Neural cell (in vitro differentiated cells): Measurements from ENCODE around the gene GPR87. TPM values are rescaled to one million over a fixed set of nuclear protein-coding genes. Genes with fewer than 3 reads are reported as not detected.

Experiments
- H2AFZ ChIP-seq: fragments of 200-600, 300-800 bp; sonication (generic), shearing (Covaris generic); 2 replicates; pipeline ENCODE4 v1.6.0; 2014; ENCODE audit warnings: low read depth, mild to moderate bottlenecking, antibody characterized with exemption, low read length, moderate library complexity
- H3F3A ChIP-seq: fragments of 200-600 bp; shearing (Covaris generic); 2 replicates; pipeline ENCODE4 v1.6.1; 2016; ENCODE audit warnings: mild to moderate bottlenecking, moderate library complexity, mixed read lengths, antibody characterized with exemption, low read length; ENCODE audit not compliant: insufficient read depth, poor library complexity, severe bottlenecking
- H3K27ac ChIP-seq: fragments of 200-600, 300-800 bp; sonication (generic), shearing (Covaris generic); 2 replicates; pipeline ENCODE4 v1.5.1; 2014; ENCODE audit warnings: mild to moderate bottlenecking, low read length, moderate library complexity
- H3K27me3 ChIP-seq: fragments of 300-800, 200-600 bp; sonication (generic), shearing (Covaris generic); 2 replicates; pipeline ENCODE4 v1.6.0; 2014; ENCODE audit warnings: mild to moderate bottlenecking, low read depth, low read length, moderate library complexity; ENCODE audit not compliant: insufficient read depth
- H3K36me3 ChIP-seq: fragments of 300-800, 200-600 bp; sonication (generic), shearing (Covaris generic); 2 replicates; pipeline ENCODE4 v1.5.1; 2014; ENCODE audit warnings: mild to moderate bottlenecking, antibody characterized with exemption, low read length, moderate library complexity; ENCODE audit not compliant: insufficient read depth
- H3K4me2 ChIP-seq: fragments of 300-800, 200-600 bp; sonication (generic), shearing (Covaris generic); 2 replicates; pipeline ENCODE4 v1.6.0; 2014; ENCODE audit warnings: mild to moderate bottlenecking, low read length
- H3K4me3 ChIP-seq: fragments of 300-800, 200-600 bp; sonication (generic), shearing (Covaris generic); 2 replicates; pipeline ENCODE4 v1.5.1; 2014; ENCODE audit warnings: mild to moderate bottlenecking, low read length, moderate library complexity
- H3K79me2 ChIP-seq: fragments of 200-600 bp; shearing (Covaris generic); replicated peaks from 2 replicates; pipeline ENCODE4 v1.6.0; 2014; ENCODE audit warnings: mild to moderate bottlenecking, low read length, moderate library complexity; ENCODE audit not compliant: insufficient read depth
- H3K9ac ChIP-seq: fragments of 300-800, 200-600 bp; sonication (generic), shearing (Covaris generic); 2 replicates; pipeline ENCODE4 v1.6.1; 2016; ENCODE audit warnings: mild to moderate bottlenecking, low read length, mixed read lengths
- H3K9me2 ChIP-seq: fragments of 200-600 bp; shearing (Covaris generic); 2 replicates; pipeline ENCODE4 v1.6.1; 2016; ENCODE audit warnings: mild to moderate bottlenecking, low read length, mixed read lengths; ENCODE audit not compliant: insufficient read depth
- H3K9me3 ChIP-seq: fragments of 200-600, 300-800 bp; sonication (generic), shearing (Covaris generic); 2 replicates; pipeline ENCODE4 v1.6.1; 2016; ENCODE audit warnings: mild to moderate bottlenecking, mixed run types, low read length, moderate library complexity, mixed read lengths
- H4K20me1 ChIP-seq: fragments of 200-600 bp; shearing (Covaris generic); 2 replicates; pipeline ENCODE4 v1.6.1; 2016; ENCODE audit warnings: mild to moderate bottlenecking, mixed run types; ENCODE audit not compliant: insufficient read depth
- CTCF ChIP-seq: fragments of 450-650 bp; IDR thresholded peaks from 2 replicates; pipeline ENCODE4 v1.5.1; 2014; ENCODE audit warnings: antibody characterized with exemption, mild to moderate bottlenecking, moderate library complexity; ENCODE audit not compliant: poor library complexity, severe bottlenecking
- EP300 ChIP-seq: fragments of 450-650 bp; conservative IDR thresholded peaks from 2 replicates; pipeline ENCODE4 v1.6.1; 2014; ENCODE audit warnings: antibody characterized with exemption, mild to moderate bottlenecking, moderate library complexity; ENCODE audit not compliant: poor library complexity, severe bottlenecking
- EZH2 ChIP-seq: fragments of 200-600, 300-800 bp; shearing (Covaris generic), sonication (generic); IDR thresholded peaks from 2 replicates; pipeline ENCODE4 v1.6.1; 2014; ENCODE audit warnings: antibody characterized with exemption, low read length, borderline replicate concordance, mild to moderate bottlenecking; ENCODE audit not compliant: insufficient read depth, poor library complexity, severe bottlenecking
- MXI1 ChIP-seq: fragments of 450-650 bp; conservative IDR thresholded peaks from 2 replicates; pipeline ENCODE4 v1.6.1; 2014; ENCODE audit warnings: antibody characterized with exemption, mild to moderate bottlenecking; ENCODE audit not compliant: poor library complexity, severe bottlenecking
- POLR2AphosphoS5 ChIP-seq: IDR thresholded peaks from 2 replicates; pipeline ENCODE4 v1.6.1; 2012
- RAD21 ChIP-seq: fragments of 450-650 bp; conservative IDR thresholded peaks from 2 replicates; pipeline ENCODE4 v1.6.1; 2014; ENCODE audit warnings: antibody characterized with exemption, mild to moderate bottlenecking, moderate library complexity
- REST ChIP-seq: IDR thresholded peaks from 2 replicates; pipeline ENCODE4 v1.6.1; 2012; ENCODE audit warnings: borderline replicate concordance
- SMC3 ChIP-seq: fragments of 450-650 bp; conservative IDR thresholded peaks from 2 replicates; pipeline ENCODE4 v1.6.1; 2014; ENCODE audit warnings: antibody characterized with exemption, mild to moderate bottlenecking, moderate library complexity; ENCODE audit not compliant: poor library complexity
- TAF1 ChIP-seq: IDR thresholded peaks from 2 replicates; pipeline ENCODE4 v1.6.1; 2012; ENCODE audit warnings: low read depth
- polyA plus RNA-seq: library from polyadenylated mRNA; depleted of rRNA; stranded (reverse); fragments of >200 nt; gene quantifications from 2 replicates; pipeline ENCODE4 v1.2.3, GENCODE V29; 2014

Gene GPR87
- polyA plus RNA-seq, 1 donor from 2014 or later: not detected

- TF ChIP-seq EP300: no peak
Measured at GRCh38 chr3:151293127-151293526, 23.5 kb downstream of the GPR87 start (continued).

- Histone ChIP-seq H3K79me2 (no peaks in the 10 kb centered on the region), H3K4me3 (no peak overlapping the region), H3F3A (no peaks in the 10 kb centered on the region), H3K27ac (no peak overlapping the region), H4K20me1 (no peaks in the 10 kb centered on the region), H3K36me3 (no peaks in the 10 kb centered on the region), H2AFZ (no peak overlapping the region), H3K27me3 (no peaks in the 10 kb centered on the region), H3K4me2 (no peak overlapping the region), H3K9ac (no peak overlapping the region), H3K9me2 (no peaks in the 10 kb centered on the region), H3K9me3 (no peaks in the 10 kb centered on the region)
- peak; percentile 54 for TF ChIP-seq RAD21
- peak; percentile 43 for TF ChIP-seq CTCF
- no peak for TF ChIP-seq POLR2AphosphoS5
- TF ChIP-seq TAF1: no peak
- TF ChIP-seq EP300: no peak
- no peak for TF ChIP-seq MXI1
- TF ChIP-seq EZH2: no peak
- TF ChIP-seq REST: no peak
- peak; percentile 42 for TF ChIP-seq SMC3
Measured at GRCh38 chr3:151290673-151291072, 25.9 kb downstream of the GPR87 start.

GRCh38 chr3:151289445-151289844 is 27.2 kb downstream of the GPR87 start:
- H3K36me3 ChIP-seq: no peaks in the 10 kb centered on the region
- H3K79me2 ChIP-seq: no peaks in the 10 kb centered on the region
- no peak overlapping the region for H3K9ac ChIP-seq
- H3K9me3 ChIP-seq: no peaks in the 10 kb centered on the region
- TF ChIP-seq SMC3: no peak
- no peak for TF ChIP-seq CTCF
- TF ChIP-seq EZH2: no peak
- TF ChIP-seq REST: no peak
- TF ChIP-seq RAD21: no peak
- TF ChIP-seq POLR2AphosphoS5: no peak
- TF ChIP-seq TAF1: no peak
- TF ChIP-seq MXI1: no peak
- TF ChIP-seq EP300: no peak
- no peak overlapping the region for H2AFZ ChIP-seq
- H3F3A ChIP-seq: no peaks in the 10 kb centered on the region
- H3K27me3 ChIP-seq: no peaks in the 10 kb centered on the region
- H3K4me3 ChIP-seq: no peak overlapping the region
- H3K4me2 ChIP-seq: no peak overlapping the region
- H4K20me1 ChIP-seq: no peaks in the 10 kb centered on the region
- H3K9me2 ChIP-seq: no peaks in the 10 kb centered on the region
- no peak overlapping the region for H3K27ac ChIP-seq
